Neural progenitor cell (in vitro differentiated cells): ENCODE measurements around the gene RNF123. TPM values are rescaled to one million over a fixed set of nuclear protein-coding genes. Genes with fewer than 3 reads are reported as not detected.

Experiments used
- DNase-seq: peaks from one replicate; pipeline ENCODE4 v3.0.0-alpha.2; 2016; ENCODE audit warnings: low spot score
- H2AFZ ChIP-seq: fragments of 200-600 bp; sonication (generic); replicated peaks from 2 replicates; pipeline ENCODE4 v1.6.1; 2016; ENCODE audit warnings: antibody characterized with exemption
- H3F3A ChIP-seq: fragments of 200-600 bp; sonication (generic); 2 replicates; pipeline ENCODE4 v1.6.1; 2016; ENCODE audit warnings: antibody characterized with exemption, low read depth
- H3K27ac ChIP-seq: fragments of 200-600 bp; sonication (generic); 2 replicates; pipeline ENCODE4 v1.5.1; 2016; ENCODE audit warnings: mild to moderate bottlenecking
- H3K27me3 ChIP-seq: fragments of 200-600 bp; sonication (generic); 2 replicates; pipeline ENCODE4 v1.6.1; 2016; ENCODE audit warnings: mild to moderate bottlenecking, moderate library complexity
- H3K36me3 ChIP-seq: fragments of 200-600 bp; sonication (generic); 2 replicates; pipeline ENCODE4 v1.5.1; 2016
- H3K4me1 ChIP-seq: fragments of 200-600 bp; sonication (generic); 2 replicates; pipeline ENCODE4 v1.6.1; 2016; ENCODE audit warnings: mixed run types
- H3K4me2 ChIP-seq: fragments of 200-600 bp; sonication (generic); 2 replicates; pipeline ENCODE4 v1.6.1; 2016
- H3K4me3 ChIP-seq: fragments of 200-600 bp; sonication (generic); 2 replicates; pipeline ENCODE4 v1.5.1; 2016
- H3K79me2 ChIP-seq: fragments of 200-600 bp; sonication (generic); 2 replicates; pipeline ENCODE4 v1.6.1; 2016; ENCODE audit warnings: low read depth
- H3K9ac ChIP-seq: fragments of 200-600 bp; sonication (generic); 2 replicates; pipeline ENCODE4 v1.6.1; 2016
- H3K9me3 ChIP-seq: fragments of 200-600 bp; sonication (generic); 2 replicates; pipeline ENCODE4 v1.5.1; 2016; ENCODE audit warnings: low read depth
- H4K20me1 ChIP-seq: fragments of 200-600 bp; sonication (generic); 2 replicates; pipeline ENCODE4 v1.6.1; 2016; ENCODE audit warnings: low read depth
- H3K27ac Mint-ChIP-seq: 3 replicates; pipeline ENCODE4 v1.8.0; 2021; ENCODE audit warnings: mixed read lengths
- H3K27me3 Mint-ChIP-seq: 2 replicates; pipeline ENCODE4 v1.8.0; 2022; ENCODE audit warnings: low read depth, mild to moderate bottlenecking, inconsistent platforms, moderate library complexity, mixed read lengths; ENCODE audit not compliant: insufficient read depth
- H3K36me3 Mint-ChIP-seq: 3 replicates; pipeline ENCODE4 v1.8.0; 2021; ENCODE audit warnings: mixed read lengths
- H3K4me1 Mint-ChIP-seq: 3 replicates; pipeline ENCODE4 v1.8.0; 2021; ENCODE audit warnings: mixed read lengths
- H3K4me3 Mint-ChIP-seq: 3 replicates; pipeline ENCODE4 v1.8.0; 2021; ENCODE audit warnings: mild to moderate bottlenecking, moderate library complexity, mixed read lengths
- H3K9me3 Mint-ChIP-seq: 3 replicates; pipeline ENCODE4 v1.8.0; 2020; ENCODE audit warnings: mixed read lengths
- CTCF ChIP-seq: fragments of 200-600 bp; sonication (generic); IDR thresholded peaks from 2 replicates; pipeline ENCODE4 v1.5.1; 2017; ENCODE audit warnings: antibody characterized with exemption, mild to moderate bottlenecking
- EZH2 ChIP-seq: fragments of 200-600 bp; sonication (generic); IDR thresholded peaks from 2 replicates; pipeline ENCODE4 v1.6.1; 2017; ENCODE audit warnings: antibody characterized with exemption, mild to moderate bottlenecking, moderate library complexity
- EZH2phosphoT487 ChIP-seq: fragments of 200-600 bp; sonication (generic); IDR thresholded peaks from 2 replicates; pipeline ENCODE4 v1.6.1; 2017; ENCODE audit warnings: antibody characterized with exemption
- total RNA-seq: library from RNA; depleted of rRNA; stranded (reverse); fragments of >200 nt; gene quantifications from 2 replicates; pipeline ENCODE4 v1.2.3, GENCODE V29; 2015; ENCODE audit warnings: low replicate concordance

RNF123 gene
- total RNA-seq: 15.0 and 34.4 TPM in 2 replicates

DNA sequence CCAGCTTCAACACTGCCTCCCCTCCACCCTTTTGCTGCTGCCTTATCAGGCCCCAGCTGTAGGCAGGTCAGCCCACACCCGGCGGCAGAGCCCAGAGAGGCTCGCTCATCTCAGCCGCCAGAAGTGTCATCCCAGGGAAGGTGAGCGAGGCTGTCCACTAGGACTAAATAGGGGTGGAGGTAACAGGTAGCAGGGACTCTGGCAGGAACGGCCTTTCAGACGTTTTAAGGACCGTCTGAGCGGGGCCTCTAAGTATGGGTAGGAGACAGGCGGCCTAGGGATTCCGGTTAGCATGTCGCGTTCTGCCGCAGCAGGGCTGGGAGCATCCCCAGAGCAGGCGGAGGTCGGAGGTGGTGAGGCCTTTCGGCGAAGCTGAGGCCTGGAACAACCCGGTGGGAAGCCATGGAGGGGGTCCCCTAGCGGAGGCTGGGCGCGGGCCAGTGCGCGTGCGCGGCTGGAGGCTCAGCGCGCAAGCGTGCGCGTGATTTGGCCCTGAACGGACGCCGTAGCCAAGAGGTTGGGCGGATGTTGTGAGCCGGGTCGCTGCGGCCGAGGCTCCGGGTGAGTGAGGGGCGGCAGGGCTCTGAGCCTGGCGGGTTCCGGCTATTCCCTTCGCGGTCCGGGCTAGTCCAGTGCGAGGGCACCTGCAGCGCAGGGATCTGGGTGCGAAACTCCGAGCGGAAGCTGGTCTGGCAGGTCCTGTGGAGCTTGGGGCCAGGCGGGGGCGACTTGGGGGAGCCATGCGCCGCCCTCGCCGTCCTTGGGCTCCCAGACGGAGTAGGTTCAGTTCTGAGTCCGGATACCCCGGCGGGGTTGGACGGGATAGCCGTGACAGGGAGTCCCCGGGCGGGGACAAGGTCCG is at the start of gene RNF123, which contains the start of gene MST1:
RNF123 (plus strand) TSS at position 512 of the 862 bp plus-strand sequence. CDS start 1,609 bp downstream, outside the sequence.
MST1 (minus strand) TSS at position 429 of the 862 bp plus-strand sequence. CDS start 783 bp downstream, outside the sequence.
- H3K4me3 ChIP-seq: peak within 1 kb of the TSS; percentile 73
- H2AFZ ChIP-seq: peak within 1 kb of the TSS; percentile 75
- H3K36me3 ChIP-seq: no peaks in the 10 kb centered on the region
- Mint-ChIP-seq H3K4me3 (peak within 1 kb of the TSS; percentile 95), H3K4me1 (peaks cover 20% of the 10 kb centered on the region), H3K36me3 (peaks cover 4% of the 10 kb centered on the region), H3K27ac (peak within 1 kb of the TSS; percentile 99), H3K9me3 (no peaks in the 10 kb centered on the region), H3K27me3 (no peaks in the 10 kb centered on the region)
- peaks cover 5% of the 10 kb centered on the region for H4K20me1 ChIP-seq
- H3K27me3 ChIP-seq: peaks cover 19% of the 10 kb centered on the region
- peak within 1 kb of the TSS; percentile 66 for H3K9ac ChIP-seq
- peaks cover 18% of the 10 kb centered on the region for H3K79me2 ChIP-seq
- H3F3A ChIP-seq: peaks cover 19% of the 10 kb centered on the region
- no peak within 1 kb of the TSS for H3K27ac ChIP-seq
- peaks cover 8% of the 10 kb centered on the region for H3K4me1 ChIP-seq
- H3K9me3 ChIP-seq: no peaks in the 10 kb centered on the region
- DNase-seq: peak; percentile 97
- TF ChIP-seq EZH2phosphoT487: no peak
- TF ChIP-seq CTCF: peak; percentile 34
- H3K4me2 ChIP-seq: peak within 1 kb of the TSS; percentile 91

DNA sequence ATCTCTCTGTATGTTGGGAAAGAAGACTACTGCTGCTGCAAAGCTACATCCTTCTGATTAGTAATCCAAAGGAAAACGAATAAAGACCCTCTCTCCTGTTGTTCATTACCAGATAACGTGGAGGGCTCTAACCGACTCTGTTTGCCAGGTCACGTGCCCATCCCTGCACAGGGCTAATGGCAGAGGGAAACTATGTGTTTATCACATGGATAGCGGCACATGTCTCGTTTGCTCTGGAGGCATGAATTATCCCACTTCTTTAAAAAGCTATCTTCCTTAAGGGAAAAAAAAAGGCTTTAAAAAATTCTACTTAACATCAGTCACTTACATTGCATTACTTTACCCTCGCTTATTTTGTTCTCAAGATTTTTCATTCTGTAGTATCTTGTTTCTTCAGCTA is 48.1 kb upstream of the RNF123 start:
- TF ChIP-seq CTCF (no peak), EZH2phosphoT487 (no peak)
- H3K79me2 ChIP-seq: no peaks in the 10 kb centered on the region
- no peaks in the 10 kb centered on the region for H3K27me3 ChIP-seq
- Mint-ChIP-seq H3K27ac (no peak overlapping the region), H3K4me1 (peaks cover 3% of the 10 kb centered on the region), H3K36me3 (no peaks in the 10 kb centered on the region), H3K27me3 (no peaks in the 10 kb centered on the region), H3K9me3 (no peaks in the 10 kb centered on the region), H3K4me3 (peak overlapping the region; percentile 11)
- no peak overlapping the region for H3K4me3 ChIP-seq
- no peak overlapping the region for H2AFZ ChIP-seq
- no peaks in the 10 kb centered on the region for H3K4me1 ChIP-seq
- DNase-seq: no peak
- no peaks in the 10 kb centered on the region for H3K36me3 ChIP-seq
- no peaks in the 10 kb centered on the region for H3K9me3 ChIP-seq
- H3K9ac ChIP-seq: no peak overlapping the region
- no peaks in the 10 kb centered on the region for H4K20me1 ChIP-seq
- no peak overlapping the region for H3K4me2 ChIP-seq
- no peaks in the 10 kb centered on the region for H3F3A ChIP-seq
- no peak overlapping the region for H3K27ac ChIP-seq

- Histone ChIP-seq H3K4me2 (no peak overlapping the region), H3K9ac (no peak overlapping the region), H3K36me3 (no peaks in the 10 kb centered on the region), H2AFZ (no peak overlapping the region), H3K79me2 (no peaks in the 10 kb centered on the region), H3K4me1 (no peaks in the 10 kb centered on the region), H3K4me3 (no peak overlapping the region), H3K27me3 (no peaks in the 10 kb centered on the region), H3F3A (no peaks in the 10 kb centered on the region), H3K9me3 (no peaks in the 10 kb centered on the region), H4K20me1 (no peaks in the 10 kb centered on the region), H3K27ac (no peak overlapping the region)
- H3K36me3 Mint-ChIP-seq: no peaks in the 10 kb centered on the region
- H3K27ac Mint-ChIP-seq: no peak overlapping the region
- H3K4me1 Mint-ChIP-seq: peaks cover under 1% of the 10 kb centered on the region
- TF ChIP-seq EZH2phosphoT487: no peak
- no peak for TF ChIP-seq CTCF
- no peak for TF ChIP-seq EZH2
- H3K4me3 Mint-ChIP-seq: no peak overlapping the region
- no peak for DNase-seq
- no peaks in the 10 kb centered on the region for H3K27me3 Mint-ChIP-seq
- no peaks in the 10 kb centered on the region for H3K9me3 Mint-ChIP-seq
Observed at GRCh38 chr3:49641921-49642707, 47.2 kb upstream of the RNF123 start.
